ENCODE measurements around the gene RPRD1A.

DNA sequence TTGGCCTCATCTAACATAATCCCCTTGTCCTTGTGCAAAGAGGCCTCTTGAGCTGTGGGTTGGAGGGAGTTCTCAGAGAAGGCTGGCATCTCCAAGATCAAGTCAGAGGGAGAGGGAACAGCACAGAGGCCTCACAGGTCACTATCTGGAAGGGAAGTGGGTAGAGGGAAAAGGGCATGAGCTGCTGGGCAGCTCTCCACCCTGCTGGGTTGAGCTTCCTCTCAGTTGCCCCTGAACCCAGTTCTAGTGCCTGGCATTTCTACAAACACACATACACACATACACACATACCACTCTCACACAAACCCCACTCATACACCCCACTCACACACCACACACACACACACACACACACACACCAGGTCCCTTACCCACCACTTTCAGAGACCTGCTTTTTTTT, 125.2 kb downstream of the RPRD1A start:
- no peak for TF ChIP-seq CTCF (IDR thresholded peaks at IDR 0.05; ENCODE audit: insufficient read depth, low read depth, low read length)
- no peak for TF ChIP-seq EZH2 (IDR thresholded peaks at IDR 0.05; ENCODE audit: insufficient read depth, low read length)

Data from astrocyte (in vitro differentiated cells and primary cell).